ENCODE data around the gene POLD3.
"Not testable (repeated sequence)": the region's sequence is repeated elsewhere in the genome, so short reads cannot be mapped to it uniquely, and the experiment has no call there.

POLD3 gene

GRCh38 chr11:74646215-74646614, 53.8 kb downstream of the POLD3 start:
- no peak for DNase-seq (ENCODE audit: low read depth, low spot score)
- H3K36me3 ChIP-seq (ENCODE audit: insufficient read depth, insufficient read length, low read length) = peaks cover 31% of the 10 kb centered on the region
- no peak overlapping the region for H3K4me3 ChIP-seq (ENCODE audit: insufficient read length, low read depth)
- no peaks in the 10 kb centered on the region for H3K9me3 ChIP-seq (ENCODE audit: insufficient read depth, low read length)
- no peaks in the 10 kb centered on the region for H3K27me3 ChIP-seq (ENCODE audit: insufficient read depth, insufficient read length)
- H3K9ac ChIP-seq (ENCODE audit: insufficient read length, low read depth) = no peak overlapping the region
- TF ChIP-seq ZNF274 (IDR thresholded peaks at IDR 0.05; ENCODE audit: low read depth, low read length) (no peak), YY1 (IDR thresholded peaks at IDR 0.05; ENCODE audit: insufficient read depth, insufficient read length) (no peak), SUZ12 (IDR thresholded peaks at IDR 0.05; ENCODE audit: extremely low read depth, insufficient read depth, insufficient read length) (no peak)
- H3K4me1 ChIP-seq (ENCODE audit: insufficient read depth, insufficient read length) = peaks cover 3% of the 10 kb centered on the region

- H3K36me3 ChIP-seq (ENCODE audit: insufficient read depth, insufficient read length, low read length) = peaks cover 25% of the 10 kb centered on the region
- H3K9ac ChIP-seq (ENCODE audit: insufficient read length, low read depth) = no peak overlapping the region
- H3K27me3 ChIP-seq (ENCODE audit: insufficient read depth, insufficient read length) = no peaks in the 10 kb centered on the region
- no peak overlapping the region for H3K4me3 ChIP-seq (ENCODE audit: insufficient read length, low read depth)
- H3K9me3 ChIP-seq (ENCODE audit: insufficient read depth, low read length) = no peaks in the 10 kb centered on the region
- no peak for TF ChIP-seq ZNF274 (IDR thresholded peaks at IDR 0.05; ENCODE audit: low read depth, low read length)
- TF ChIP-seq YY1 (IDR thresholded peaks at IDR 0.05; ENCODE audit: insufficient read depth, insufficient read length) = no peak
- no peak for TF ChIP-seq SUZ12 (IDR thresholded peaks at IDR 0.05; ENCODE audit: extremely low read depth, insufficient read depth, insufficient read length)
- H3K4me1 ChIP-seq (ENCODE audit: insufficient read depth, insufficient read length) = peaks cover 3% of the 10 kb centered on the region
- DNase-seq (ENCODE audit: low read depth, low spot score) = no peak
Measured at GRCh38 chr11:74646954-74647353, 54.6 kb downstream of the POLD3 start.

- Histone ChIP-seq H3K4me1 (ENCODE audit: insufficient read depth, insufficient read length) (peaks cover 3% of the 10 kb centered on the region), H3K9ac (ENCODE audit: insufficient read length, low read depth) (no peak overlapping the region), H3K27me3 (ENCODE audit: insufficient read depth, insufficient read length) (no peaks in the 10 kb centered on the region), H3K4me3 (ENCODE audit: insufficient read length, low read depth) (no peak overlapping the region), H3K9me3 (ENCODE audit: insufficient read depth, low read length) (no peaks in the 10 kb centered on the region), H3K36me3 (ENCODE audit: insufficient read depth, insufficient read length, low read length) (peaks cover 20% of the 10 kb centered on the region)
- TF ChIP-seq ZNF274 (IDR thresholded peaks at IDR 0.05; ENCODE audit: low read depth, low read length) (no peak), YY1 (IDR thresholded peaks at IDR 0.05; ENCODE audit: insufficient read depth, insufficient read length) (no peak), SUZ12 (IDR thresholded peaks at IDR 0.05; ENCODE audit: extremely low read depth, insufficient read depth, insufficient read length) (no peak)
- no peak for DNase-seq (ENCODE audit: low read depth, low spot score)
Measured at GRCh38 chr11:74647404-74647803, 55.0 kb downstream of the POLD3 start.

GRCh38 chr11:74647831-74648230, 55.4 kb downstream of the POLD3 start:
- DNase-seq (ENCODE audit: low read depth, low spot score) = no peak
- TF ChIP-seq ZNF274 (IDR thresholded peaks at IDR 0.05; ENCODE audit: low read depth, low read length) = no peak
- TF ChIP-seq YY1 (IDR thresholded peaks at IDR 0.05; ENCODE audit: insufficient read depth, insufficient read length) = no peak
- no peak for TF ChIP-seq SUZ12 (IDR thresholded peaks at IDR 0.05; ENCODE audit: extremely low read depth, insufficient read depth, insufficient read length)
- Histone ChIP-seq H3K4me3 (ENCODE audit: insufficient read length, low read depth) (no peak overlapping the region), H3K36me3 (ENCODE audit: insufficient read depth, insufficient read length, low read length) (peaks cover 17% of the 10 kb centered on the region), H3K4me1 (ENCODE audit: insufficient read depth, insufficient read length) (peaks cover 3% of the 10 kb centered on the region), H3K9ac (ENCODE audit: insufficient read length, low read depth) (no peak overlapping the region), H3K9me3 (ENCODE audit: insufficient read depth, low read length) (no peaks in the 10 kb centered on the region), H3K27me3 (ENCODE audit: insufficient read depth, insufficient read length) (no peaks in the 10 kb centered on the region)

- H3K4me1 ChIP-seq (ENCODE audit: insufficient read depth, insufficient read length) = peaks cover 3% of the 10 kb centered on the region
- H3K36me3 ChIP-seq (ENCODE audit: insufficient read depth, insufficient read length, low read length) = peaks cover 16% of the 10 kb centered on the region
- no peak overlapping the region for H3K4me3 ChIP-seq (ENCODE audit: insufficient read length, low read depth)
- H3K9me3 ChIP-seq (ENCODE audit: insufficient read depth, low read length) = no peaks in the 10 kb centered on the region
- TF ChIP-seq SUZ12 (IDR thresholded peaks at IDR 0.05; ENCODE audit: extremely low read depth, insufficient read depth, insufficient read length) = no peak
- TF ChIP-seq YY1 (IDR thresholded peaks at IDR 0.05; ENCODE audit: insufficient read depth, insufficient read length) = no peak
- no peak for TF ChIP-seq ZNF274 (IDR thresholded peaks at IDR 0.05; ENCODE audit: low read depth, low read length)
- no peaks in the 10 kb centered on the region for H3K27me3 ChIP-seq (ENCODE audit: insufficient read depth, insufficient read length)
- no peak for DNase-seq (ENCODE audit: low read depth, low spot score)
- H3K9ac ChIP-seq (ENCODE audit: insufficient read length, low read depth) = no peak overlapping the region
Measured at GRCh38 chr11:74648894-74649293, 56.5 kb downstream of the POLD3 start.

GRCh38 chr11:74650498-74650897, 58.1 kb downstream of the POLD3 start:
- H3K9ac ChIP-seq (ENCODE audit: insufficient read length, low read depth) = no peak overlapping the region
- H3K36me3 ChIP-seq (ENCODE audit: insufficient read depth, insufficient read length, low read length) = peaks cover 16% of the 10 kb centered on the region
- TF ChIP-seq SUZ12 (IDR thresholded peaks at IDR 0.05; ENCODE audit: extremely low read depth, insufficient read depth, insufficient read length) (no peak), ZNF274 (IDR thresholded peaks at IDR 0.05; ENCODE audit: low read depth, low read length) (no peak), YY1 (IDR thresholded peaks at IDR 0.05; ENCODE audit: insufficient read depth, insufficient read length) (no peak)
- H3K9me3 ChIP-seq (ENCODE audit: insufficient read depth, low read length) = no peaks in the 10 kb centered on the region
- peaks cover 3% of the 10 kb centered on the region for H3K4me1 ChIP-seq (ENCODE audit: insufficient read depth, insufficient read length)
- no peak for DNase-seq (ENCODE audit: low read depth, low spot score)
- H3K27me3 ChIP-seq (ENCODE audit: insufficient read depth, insufficient read length) = no peaks in the 10 kb centered on the region
- H3K4me3 ChIP-seq (ENCODE audit: insufficient read length, low read depth) = no peak overlapping the region

GRCh38 chr11:74654976-74655375, 62.6 kb downstream of the POLD3 start:
- H3K36me3 ChIP-seq (ENCODE audit: insufficient read depth, insufficient read length, low read length) = peaks cover 7% of the 10 kb centered on the region
- no peaks in the 10 kb centered on the region for H3K4me1 ChIP-seq (ENCODE audit: insufficient read depth, insufficient read length)
- H3K9ac ChIP-seq (ENCODE audit: insufficient read length, low read depth) = no peak overlapping the region
- no peaks in the 10 kb centered on the region for H3K27me3 ChIP-seq (ENCODE audit: insufficient read depth, insufficient read length)
- TF ChIP-seq SUZ12 (IDR thresholded peaks at IDR 0.05; ENCODE audit: extremely low read depth, insufficient read depth, insufficient read length) (no peak), YY1 (IDR thresholded peaks at IDR 0.05; ENCODE audit: insufficient read depth, insufficient read length) (no peak), ZNF274 (IDR thresholded peaks at IDR 0.05; ENCODE audit: low read depth, low read length) (no peak)
- DNase-seq (ENCODE audit: low read depth, low spot score) = no peak
- H3K9me3 ChIP-seq (ENCODE audit: insufficient read depth, low read length) = no peaks in the 10 kb centered on the region; the same call in 1 of the 2 replicates
- H3K4me3 ChIP-seq (ENCODE audit: insufficient read length, low read depth) = no peak overlapping the region

- H3K9me3 ChIP-seq (ENCODE audit: insufficient read depth, low read length); H3K9ac ChIP-seq (ENCODE audit: insufficient read length, low read depth); H3K27me3 ChIP-seq (ENCODE audit: insufficient read depth, insufficient read length); H3K4me3 ChIP-seq (ENCODE audit: insufficient read length, low read depth); H3K4me1 ChIP-seq (ENCODE audit: insufficient read depth, insufficient read length); H3K36me3 ChIP-seq (ENCODE audit: insufficient read depth, insufficient read length, low read length); DNase-seq (ENCODE audit: low read depth, low spot score): not testable (repeated sequence)
Measured at GRCh38 chr11:74659124-74659523, 66.7 kb downstream of the POLD3 start.

Data from NT2/D1 (cell line).